VCaP (cell line): ENCODE data around the gene IAH1.

Experiments
- H3K27ac ChIP-seq: fragments of 450-650 bp; 2 replicates; pipeline ENCODE4 v1.5.1; 2017
- TF ChIP-seq, protein P1 (sequence below): fragments of 450-650 bp; conservative IDR thresholded peaks from 2 replicates; pipeline ENCODE4 v1.5.1; 2017; ENCODE audit warnings: mild to moderate bottlenecking, moderate library complexity

Gene IAH1

DNA sequence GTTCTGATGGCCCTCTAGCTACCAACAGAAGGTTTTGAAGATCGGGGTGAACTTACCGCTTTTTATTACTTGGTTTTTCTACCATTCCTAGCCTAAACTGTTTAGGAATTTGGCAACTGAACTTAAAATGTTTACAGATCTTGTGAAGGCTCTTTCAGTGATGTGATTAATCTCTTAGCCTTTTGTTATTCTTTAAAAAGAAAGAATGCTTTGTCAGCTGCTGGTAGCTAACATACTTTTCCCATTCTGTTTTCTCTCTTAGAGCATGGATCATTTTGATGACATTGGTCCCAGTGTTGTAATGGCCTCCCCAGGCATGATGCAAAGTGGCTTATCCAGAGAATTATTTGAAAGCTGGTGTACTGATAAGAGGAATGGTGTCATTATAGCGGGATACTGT lies 32.8 kb upstream of the IAH1 start:
- peak overlapping the region; percentile 64; the same call in 1 of the 2 replicates for H3K27ac ChIP-seq
- TF ChIP-seq, protein P1, sequence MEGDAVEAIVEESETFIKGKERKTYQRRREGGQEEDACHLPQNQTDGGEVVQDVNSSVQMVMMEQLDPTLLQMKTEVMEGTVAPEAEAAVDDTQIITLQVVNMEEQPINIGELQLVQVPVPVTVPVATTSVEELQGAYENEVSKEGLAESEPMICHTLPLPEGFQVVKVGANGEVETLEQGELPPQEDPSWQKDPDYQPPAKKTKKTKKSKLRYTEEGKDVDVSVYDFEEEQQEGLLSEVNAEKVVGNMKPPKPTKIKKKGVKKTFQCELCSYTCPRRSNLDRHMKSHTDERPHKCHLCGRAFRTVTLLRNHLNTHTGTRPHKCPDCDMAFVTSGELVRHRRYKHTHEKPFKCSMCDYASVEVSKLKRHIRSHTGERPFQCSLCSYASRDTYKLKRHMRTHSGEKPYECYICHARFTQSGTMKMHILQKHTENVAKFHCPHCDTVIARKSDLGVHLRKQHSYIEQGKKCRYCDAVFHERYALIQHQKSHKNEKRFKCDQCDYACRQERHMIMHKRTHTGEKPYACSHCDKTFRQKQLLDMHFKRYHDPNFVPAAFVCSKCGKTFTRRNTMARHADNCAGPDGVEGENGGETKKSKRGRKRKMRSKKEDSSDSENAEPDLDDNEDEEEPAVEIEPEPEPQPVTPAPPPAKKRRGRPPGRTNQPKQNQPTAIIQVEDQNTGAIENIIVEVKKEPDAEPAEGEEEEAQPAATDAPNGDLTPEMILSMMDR = no peak

DNA sequence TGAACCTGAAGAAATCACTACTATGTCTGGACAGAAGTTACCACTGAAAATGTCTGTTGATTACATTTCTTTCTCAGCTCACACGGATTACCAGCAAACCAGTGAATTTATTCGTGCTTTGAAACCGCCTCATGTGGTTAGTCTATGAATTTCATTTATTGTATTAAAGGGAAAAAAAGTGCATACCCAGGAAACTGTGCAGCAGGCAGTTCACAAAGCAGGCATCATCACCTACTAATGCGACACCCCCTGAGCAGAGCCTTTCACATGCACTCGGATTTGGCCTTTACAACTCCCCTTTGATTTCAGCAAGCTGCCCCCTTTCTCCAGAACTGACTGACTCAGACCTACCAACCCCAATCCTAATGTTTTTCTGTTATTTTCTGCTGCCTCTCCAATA lies 30.8 kb upstream of the IAH1 start:
- H3K27ac ChIP-seq = peak overlapping the region; percentile 64
- TF ChIP-seq, protein P1 = no peak

DNA sequence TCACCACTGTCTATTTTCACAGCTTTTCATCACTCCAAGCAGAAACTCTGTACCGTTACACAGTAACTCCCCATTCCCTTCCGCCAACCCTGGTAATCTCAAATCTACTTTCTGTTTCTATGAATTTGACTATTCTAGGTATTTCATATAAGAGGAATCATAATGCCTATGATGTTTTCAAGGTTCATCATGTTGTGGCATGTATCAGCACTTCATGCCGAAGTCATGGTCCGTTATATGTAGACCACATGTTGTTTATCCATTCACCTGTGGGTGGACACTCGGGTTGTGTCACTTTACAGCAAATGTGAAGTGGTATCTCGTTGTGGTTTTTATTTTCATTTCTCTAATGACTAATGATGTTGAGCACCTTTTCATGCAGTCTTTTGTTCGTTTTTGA lies 29.3 kb upstream of the IAH1 start:
- TF ChIP-seq, protein P1 = no peak
- no peak overlapping the region for H3K27ac ChIP-seq

DNA sequence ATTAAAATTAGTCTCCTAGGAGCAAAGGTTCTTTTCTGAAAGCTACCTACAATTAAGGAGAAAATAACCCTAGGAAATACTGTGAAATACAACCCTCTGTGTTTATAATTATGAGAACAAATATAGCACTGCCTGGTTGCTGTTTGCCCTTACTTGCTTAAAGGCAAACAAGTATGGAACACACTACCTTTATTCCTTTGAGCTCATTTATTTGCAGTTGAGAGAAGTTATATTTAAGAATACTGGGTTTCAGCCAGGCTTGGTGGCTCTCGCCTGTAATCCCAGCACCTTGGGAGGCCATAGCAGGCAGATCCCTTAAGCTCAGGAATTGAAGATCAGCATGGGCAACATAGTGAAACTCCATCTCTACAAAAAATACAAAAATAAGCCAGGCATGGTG lies 23.1 kb upstream of the IAH1 start:
- peak overlapping the region; percentile 66 for H3K27ac ChIP-seq
- TF ChIP-seq, protein P1 = no peak

DNA sequence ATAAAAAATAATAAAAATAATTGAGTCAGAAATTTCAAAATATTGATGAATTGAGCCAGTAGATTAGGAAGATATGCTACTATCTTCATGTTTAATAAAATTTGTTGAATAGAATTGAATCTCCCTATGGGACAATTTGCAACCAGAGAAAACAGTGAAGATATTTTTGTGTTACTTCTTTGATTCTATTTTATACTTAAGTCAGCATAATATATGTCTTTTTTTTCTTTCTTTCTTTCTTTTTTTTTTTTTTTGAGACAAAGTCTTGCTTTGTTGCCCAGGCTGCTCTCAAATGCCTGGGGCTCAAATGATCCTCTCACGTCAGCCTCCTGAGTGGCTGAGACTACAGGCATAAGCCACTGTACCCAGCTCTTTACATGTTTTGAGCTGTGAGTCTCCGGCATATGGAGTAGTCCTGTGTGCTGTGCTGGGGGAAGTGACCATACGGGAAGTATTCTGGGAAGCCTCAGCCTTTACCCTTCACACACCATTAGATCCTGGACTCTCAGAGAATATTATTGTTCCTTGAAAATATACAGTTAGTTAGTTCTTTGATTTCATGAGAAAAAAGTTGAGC lies 13.8 kb upstream of the IAH1 start:
- TF ChIP-seq, protein P1 = no peak
- no peak overlapping the region for H3K27ac ChIP-seq

DNA sequence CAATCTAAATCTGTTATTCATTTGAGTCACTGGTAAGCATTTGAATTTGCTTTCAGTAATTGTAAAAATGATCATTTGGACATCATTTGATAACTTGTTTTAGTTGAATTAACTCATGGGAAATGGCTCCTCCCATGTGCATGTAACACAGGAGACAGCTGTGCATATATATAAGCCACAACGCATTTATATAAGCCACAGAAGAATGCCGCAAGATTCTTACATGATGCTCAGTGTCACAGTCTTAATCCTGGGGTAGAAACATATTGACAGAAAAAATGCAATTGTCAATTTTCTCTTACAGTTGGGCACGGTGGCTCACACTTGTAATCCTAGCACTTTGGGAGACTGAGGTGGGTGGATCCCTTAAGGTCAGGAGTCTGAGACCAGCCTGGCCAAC lies 13.3 kb upstream of the IAH1 start:
- peak overlapping the region; percentile 64; the same call in 1 of the 2 replicates for H3K27ac ChIP-seq
- TF ChIP-seq, protein P1 = no peak

DNA sequence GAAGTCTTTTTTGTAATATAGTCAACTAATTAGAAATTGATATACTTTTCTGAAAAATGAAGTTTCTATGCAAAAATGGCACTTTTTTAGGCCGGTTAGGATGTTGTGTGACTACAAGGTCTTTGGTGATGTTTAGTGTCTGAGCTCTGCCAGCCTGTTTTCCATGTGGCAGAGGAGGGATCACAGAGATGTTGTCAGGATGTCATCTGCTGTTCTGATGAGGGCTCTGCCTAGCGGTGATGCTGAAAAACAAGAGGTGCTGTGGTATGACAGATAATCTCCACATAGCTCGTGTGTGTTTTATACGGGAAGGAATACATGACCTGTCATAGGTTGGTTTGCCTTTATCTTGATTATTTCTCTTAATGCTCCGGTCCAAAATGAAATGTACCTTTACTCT lies 12.0 kb upstream of the IAH1 start:
- peak overlapping the region; percentile 64 for H3K27ac ChIP-seq
- TF ChIP-seq, protein P1 = no peak
